IPS-20b (cell line): Measurements from ENCODE around the gene IREB2.
A peak's percentile ranks its signal among the peaks of the same experiment; 100 is the strongest.

Source experiments
- H3K27ac ChIP-seq: one replicate; pipeline ENCODE4 v1.5.1; 2013; ENCODE audit warnings: low read length
- H3K27me3 ChIP-seq: 2 replicates; pipeline ENCODE4 v1.6.1; 2013; ENCODE audit warnings: mild to moderate bottlenecking, low read length, inconsistent platforms; ENCODE audit not compliant: insufficient read depth
- H3K36me3 ChIP-seq: 2 replicates; pipeline ENCODE4 v1.6.1; 2013; ENCODE audit warnings: low read depth, mild to moderate bottlenecking, inconsistent platforms, low read length, moderate library complexity; ENCODE audit not compliant: insufficient read depth
- H3K4me1 ChIP-seq: 2 replicates; pipeline ENCODE4 v1.6.1; 2013; ENCODE audit warnings: mild to moderate bottlenecking, control low read depth, inconsistent platforms, low read length, moderate library complexity; ENCODE audit not compliant: insufficient read depth
- H3K4me3 ChIP-seq: 2 replicates; pipeline ENCODE4 v1.5.1; 2013; ENCODE audit warnings: mild to moderate bottlenecking, low read length, inconsistent platforms
- H3K9ac ChIP-seq: 2 replicates; pipeline ENCODE4 v1.6.1; 2013; ENCODE audit warnings: low read depth, mild to moderate bottlenecking, inconsistent platforms, low read length, moderate library complexity
- H3K9me3 ChIP-seq: 2 replicates; pipeline ENCODE4 v1.6.1; 2013; ENCODE audit warnings: mild to moderate bottlenecking, low read depth, low read length, inconsistent platforms; ENCODE audit not compliant: insufficient read depth

IREB2 gene

GRCh38 chr15:78437762-78438618 is at the start of gene IREB2:
Gene IREB2 (plus strand): TSS chr15:78438216. CDS start chr15:78438338, 122 bp downstream.
- Histone ChIP-seq H3K27ac (peak within 1 kb of the TSS; percentile 69), H3K27me3 (no peaks in the 10 kb centered on the region), H3K4me1 (peaks cover 2% of the 10 kb centered on the region), H3K36me3 (peaks cover 34% of the 10 kb centered on the region), H3K9ac (peak within 1 kb of the TSS; percentile 99), H3K4me3 (peak within 1 kb of the TSS; percentile 87), H3K9me3 (no peaks in the 10 kb centered on the region)

- H3K27me3 ChIP-seq: no peaks in the 10 kb centered on the region; the same call in 1 of the 2 replicates
Observed at GRCh38 chr15:78388865-78389264, 49.2 kb upstream of the IREB2 start.

GRCh38 chr15:78389322-78389721 is 48.7 kb upstream of the IREB2 start:
- H3K9me3 ChIP-seq: no peaks in the 10 kb centered on the region
- no peak overlapping the region for H3K9ac ChIP-seq
- no peak overlapping the region for H3K27ac ChIP-seq
- H3K4me3 ChIP-seq: no peak overlapping the region
- peaks cover 30% of the 10 kb centered on the region; the same call in 1 of the 2 replicates for H3K4me1 ChIP-seq
- no peaks in the 10 kb centered on the region; the same call in 1 of the 2 replicates for H3K27me3 ChIP-seq
- H3K36me3 ChIP-seq: no peaks in the 10 kb centered on the region

More at GRCh38 chr15:78388865-78389264, 49.2 kb upstream of the IREB2 start:
- Histone ChIP-seq H3K27ac (no peak overlapping the region), H3K4me3 (no peak overlapping the region), H3K4me1 (peaks cover 25% of the 10 kb centered on the region; the same call in 1 of the 2 replicates), H3K36me3 (no peaks in the 10 kb centered on the region), H3K9me3 (no peaks in the 10 kb centered on the region), H3K9ac (no peak overlapping the region)

GRCh38 chr15:78389738-78390137 is 48.3 kb upstream of the IREB2 start:
- Histone ChIP-seq H3K9me3 (no peaks in the 10 kb centered on the region), H3K27me3 (no peaks in the 10 kb centered on the region; the same call in 1 of the 2 replicates)

GRCh38 chr15:78390242-78390641 is 47.8 kb upstream of the IREB2 start:
- no peak overlapping the region for H3K9ac ChIP-seq
- H3K4me1 ChIP-seq: peaks cover 36% of the 10 kb centered on the region; the same call in 1 of the 2 replicates
- H3K36me3 ChIP-seq: no peaks in the 10 kb centered on the region
- no peak overlapping the region for H3K4me3 ChIP-seq
- no peaks in the 10 kb centered on the region; the same call in 1 of the 2 replicates for H3K27me3 ChIP-seq
- no peaks in the 10 kb centered on the region for H3K9me3 ChIP-seq
- H3K27ac ChIP-seq: no peak overlapping the region

More at GRCh38 chr15:78389738-78390137, 48.3 kb upstream of the IREB2 start:
- Histone ChIP-seq H3K4me3 (no peak overlapping the region), H3K36me3 (no peaks in the 10 kb centered on the region), H3K4me1 (peaks cover 34% of the 10 kb centered on the region; the same call in 1 of the 2 replicates), H3K9ac (no peak overlapping the region), H3K27ac (no peak overlapping the region)

GRCh38 chr15:78390826-78391225 is 47.2 kb upstream of the IREB2 start:
- Histone ChIP-seq H3K27ac (no peak overlapping the region), H3K9ac (no peak overlapping the region), H3K4me3 (no peak overlapping the region), H3K36me3 (no peaks in the 10 kb centered on the region), H3K4me1 (peaks cover 39% of the 10 kb centered on the region; the same call in 1 of the 2 replicates), H3K9me3 (no peaks in the 10 kb centered on the region), H3K27me3 (no peaks in the 10 kb centered on the region; the same call in 1 of the 2 replicates)

- Histone ChIP-seq H3K4me1 (peaks cover 35% of the 10 kb centered on the region; the same call in 1 of the 2 replicates), H3K4me3 (no peak overlapping the region), H3K27me3 (no peaks in the 10 kb centered on the region; the same call in 1 of the 2 replicates), H3K9ac (no peak overlapping the region), H3K9me3 (no peaks in the 10 kb centered on the region), H3K27ac (no peak overlapping the region), H3K36me3 (no peaks in the 10 kb centered on the region)
Observed at GRCh38 chr15:78391781-78392180, 46.2 kb upstream of the IREB2 start.

- Histone ChIP-seq H3K36me3 (no peaks in the 10 kb centered on the region), H3K9me3 (no peaks in the 10 kb centered on the region), H3K9ac (no peak overlapping the region), H3K4me1 (peaks cover 28% of the 10 kb centered on the region; the same call in 1 of the 2 replicates), H3K27ac (no peak overlapping the region), H3K27me3 (no peaks in the 10 kb centered on the region), H3K4me3 (no peak overlapping the region)
Observed at GRCh38 chr15:78392430-78392829, 45.6 kb upstream of the IREB2 start.

GRCh38 chr15:78393137-78393536 is 44.9 kb upstream of the IREB2 start:
- no peak overlapping the region for H3K4me3 ChIP-seq
- no peak overlapping the region for H3K27ac ChIP-seq
- H3K9me3 ChIP-seq: no peaks in the 10 kb centered on the region

GRCh38 chr15:78394026-78394425 is 44.0 kb upstream of the IREB2 start:
- Histone ChIP-seq H3K4me3 (no peak overlapping the region), H3K36me3 (no peaks in the 10 kb centered on the region), H3K27me3 (no peaks in the 10 kb centered on the region), H3K27ac (no peak overlapping the region), H3K4me1 (peaks cover 22% of the 10 kb centered on the region), H3K9me3 (no peaks in the 10 kb centered on the region), H3K9ac (no peak overlapping the region; the same call in 1 of the 2 replicates)

More at GRCh38 chr15:78393137-78393536, 44.9 kb upstream of the IREB2 start:
- Histone ChIP-seq H3K36me3 (no peaks in the 10 kb centered on the region), H3K4me1 (peaks cover 21% of the 10 kb centered on the region; the same call in 1 of the 2 replicates), H3K9ac (no peak overlapping the region), H3K27me3 (no peaks in the 10 kb centered on the region)

GRCh38 chr15:78394981-78395616 is 42.9 kb upstream of the IREB2 start:
- Histone ChIP-seq H3K9me3 (no peaks in the 10 kb centered on the region), H3K4me1 (peaks cover 22% of the 10 kb centered on the region), H3K9ac (peak overlapping the region; percentile 41; the same call in 1 of the 2 replicates), H3K27ac (no peak overlapping the region), H3K4me3 (peak overlapping the region; percentile 47), H3K36me3 (no peaks in the 10 kb centered on the region), H3K27me3 (no peaks in the 10 kb centered on the region)
